GM04504 (cell line): ENCODE results near the gene DUSP5.

Source experiments
- DNase-seq: peaks from one replicate; pipeline ENCODE4 v3.0.0-alpha.2; 2012; ENCODE audit warnings: low read depth

Gene DUSP5

DNA sequence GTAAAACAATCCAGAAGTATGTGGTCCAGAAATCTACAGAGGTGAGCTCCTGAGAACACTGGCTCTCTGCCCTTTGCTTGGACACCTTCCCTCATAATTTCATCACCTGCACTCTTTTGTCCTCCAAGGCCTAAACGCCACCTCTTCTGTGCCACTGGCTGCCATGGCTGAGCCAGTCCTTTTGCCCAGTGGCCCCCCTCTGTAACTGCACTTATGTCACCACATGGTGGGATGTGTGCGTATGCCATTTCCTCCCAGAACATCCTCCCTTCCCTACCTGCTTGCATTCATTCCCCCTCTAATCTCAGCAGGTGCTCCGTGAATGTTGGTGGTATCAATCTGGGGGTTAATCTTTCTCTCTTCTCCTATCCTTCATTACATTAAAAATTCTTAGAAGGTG lies 17.3 kb upstream of the DUSP5 start:
- DNase-seq, result no peak

GRCh38 chr10:110481919-110482318 lies 15.8 kb upstream of the DUSP5 start:
- no peak for DNase-seq

DNA sequence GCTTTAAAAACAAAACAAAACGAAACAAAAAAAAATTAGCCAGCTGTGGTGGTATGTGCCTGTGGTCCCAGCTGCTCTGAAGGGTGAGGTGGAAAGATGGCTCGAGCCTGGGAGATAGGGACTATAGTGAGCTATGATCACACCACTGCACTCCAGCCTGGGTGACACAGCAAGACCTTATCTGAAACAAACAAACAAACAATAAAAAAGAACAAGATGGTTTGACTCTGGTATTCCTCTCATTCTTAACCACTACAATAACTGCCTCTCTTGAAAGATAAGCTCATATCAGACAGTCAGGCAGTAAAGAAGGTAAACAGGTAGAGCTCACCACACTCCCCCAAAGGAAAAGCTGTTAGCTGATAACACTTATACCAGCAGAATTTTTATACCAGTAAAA lies 14.1 kb upstream of the DUSP5 start:
- DNase-seq, result no peak

DNA sequence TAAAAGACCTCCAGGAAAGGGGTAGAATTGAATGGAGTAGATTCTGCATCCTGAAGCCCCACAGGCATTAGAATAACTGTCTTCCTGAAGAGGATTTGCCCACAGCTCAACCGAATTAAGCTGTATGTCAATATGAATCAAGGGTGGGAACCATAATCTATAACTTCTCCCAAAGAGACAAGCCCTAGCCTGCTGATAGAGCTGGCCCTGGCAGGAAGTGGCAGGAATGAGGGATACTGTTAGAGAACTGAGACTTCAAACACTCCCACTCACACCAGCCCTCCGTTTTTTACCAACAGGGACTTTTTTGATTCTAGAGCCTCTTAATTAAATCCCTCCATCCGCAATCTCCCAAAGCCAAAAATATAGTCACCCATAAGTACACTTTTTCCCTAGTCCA lies 12.2 kb upstream of the DUSP5 start:
- DNase-seq, result no peak

DNA sequence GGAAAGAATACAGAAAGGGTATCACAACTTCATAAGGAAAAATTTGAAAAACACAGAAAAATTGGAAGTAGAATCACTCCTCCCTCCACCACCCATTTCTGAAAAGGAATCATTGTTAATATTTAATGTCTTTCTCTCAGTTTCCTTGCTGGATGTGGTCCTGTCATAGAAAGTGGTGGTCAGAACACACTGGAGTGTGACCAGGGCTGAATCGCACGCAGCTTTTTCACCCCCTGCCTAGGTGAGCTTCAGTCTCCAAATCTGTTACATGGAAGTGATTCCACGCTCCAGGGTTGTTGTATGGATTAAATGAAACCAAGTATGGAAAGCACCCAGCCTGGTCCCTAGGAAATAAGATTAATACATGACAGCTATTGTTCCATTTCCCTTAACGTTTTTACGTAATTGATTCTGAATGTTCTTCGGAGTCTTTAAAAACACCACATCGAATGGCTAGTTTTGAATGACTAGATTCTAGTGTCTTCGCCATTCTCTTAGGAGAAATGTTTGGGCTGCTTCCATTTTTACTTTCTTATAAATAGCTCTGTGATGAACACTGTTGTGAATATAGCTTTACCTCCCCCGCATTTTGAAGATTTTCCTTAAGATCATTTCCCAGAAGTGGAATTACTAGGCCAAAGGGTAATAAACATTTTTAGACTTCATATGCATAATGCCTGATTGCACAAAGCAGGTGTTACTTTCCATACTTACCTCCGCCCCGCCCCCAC lies 10.9 kb upstream of the DUSP5 start:
- no peak for DNase-seq

DNA sequence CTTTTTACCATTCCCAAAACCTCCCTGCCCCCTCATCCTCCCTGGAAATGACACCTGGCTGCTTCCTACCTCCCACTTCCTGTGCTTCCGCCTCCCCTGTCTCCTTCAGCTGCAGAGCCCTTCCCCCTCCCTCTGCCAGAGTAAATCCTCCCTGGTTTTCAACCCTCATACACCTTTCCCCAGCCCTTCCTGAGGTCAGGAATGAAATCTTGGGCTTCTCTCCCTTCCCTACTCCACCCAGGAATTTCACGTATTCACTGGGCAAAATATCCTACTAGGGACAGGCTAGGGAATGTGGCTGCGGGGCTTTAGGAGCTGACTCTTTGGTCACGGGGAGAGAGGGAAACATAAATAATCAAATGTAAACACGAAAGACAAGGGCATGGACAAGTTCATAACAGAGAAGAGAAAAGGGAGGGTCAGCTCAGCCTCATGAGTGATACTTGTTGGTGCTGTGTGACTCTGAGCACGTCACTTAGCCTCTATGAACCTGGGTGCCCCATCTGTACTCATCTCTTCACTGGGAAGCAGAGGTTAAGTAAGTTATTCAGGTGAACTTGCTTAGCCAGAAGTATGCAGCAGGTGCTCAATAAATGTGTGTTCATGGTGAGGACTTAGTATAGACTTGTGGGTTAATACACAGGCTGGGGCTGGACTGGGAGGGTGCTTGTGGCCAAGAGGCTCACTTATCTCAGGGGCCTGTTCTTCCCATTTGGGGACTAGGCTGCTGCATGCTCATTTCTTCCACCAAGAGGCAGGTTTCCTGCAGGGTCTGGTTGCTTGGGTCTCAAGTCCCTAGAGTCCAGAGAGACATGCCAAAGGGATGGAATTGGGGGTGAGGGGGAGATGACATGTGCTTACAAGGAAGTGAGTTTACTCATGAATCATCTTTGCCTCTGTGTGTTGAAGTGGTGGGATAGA lies 10.0 kb upstream of the DUSP5 start:
- no peak for DNase-seq

DNA sequence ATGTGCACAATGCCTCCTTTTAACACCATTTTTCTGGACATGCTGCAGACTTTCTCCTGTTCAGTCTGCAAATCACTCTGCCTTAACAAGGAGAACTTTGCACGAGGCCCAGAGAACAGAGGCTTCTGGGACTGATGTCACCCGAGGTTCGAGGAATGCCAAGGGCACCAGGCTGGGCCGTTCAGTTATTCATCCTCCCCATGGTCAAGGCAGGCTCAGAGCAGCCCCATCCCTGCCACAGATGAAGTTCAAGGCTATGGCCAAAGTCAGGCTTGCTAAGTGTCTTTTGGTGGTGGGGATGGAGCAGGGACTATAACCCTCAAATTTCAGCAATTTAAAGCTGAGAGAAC lies 9.4 kb upstream of the DUSP5 start:
- no peak for DNase-seq

- DNase-seq, result no peak
Observed at GRCh38 chr10:110488940-110489339, 8.8 kb upstream of the DUSP5 start.

GRCh38 chr10:110490640-110491039 lies 7.1 kb upstream of the DUSP5 start:
- no peak for DNase-seq

DNA sequence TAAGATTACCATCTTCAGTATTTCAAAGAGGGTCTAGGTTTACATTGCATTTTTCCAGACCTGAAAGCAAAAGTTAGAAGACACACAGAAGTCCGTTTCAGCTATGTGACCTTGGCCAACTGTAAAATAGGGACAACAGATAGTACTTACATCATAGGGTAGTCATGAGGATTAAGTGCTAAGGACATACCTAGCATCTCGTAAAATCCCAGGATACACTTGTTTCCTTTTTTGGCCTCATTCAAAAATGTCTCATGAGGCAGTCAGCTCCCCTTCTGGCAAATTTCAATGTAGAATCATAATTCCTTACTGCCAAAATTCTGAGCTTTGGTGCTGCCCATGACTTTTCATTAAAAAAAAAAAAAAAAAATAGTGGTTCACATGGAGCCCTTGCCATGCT lies 6.4 kb upstream of the DUSP5 start:
- no peak for DNase-seq

DNA sequence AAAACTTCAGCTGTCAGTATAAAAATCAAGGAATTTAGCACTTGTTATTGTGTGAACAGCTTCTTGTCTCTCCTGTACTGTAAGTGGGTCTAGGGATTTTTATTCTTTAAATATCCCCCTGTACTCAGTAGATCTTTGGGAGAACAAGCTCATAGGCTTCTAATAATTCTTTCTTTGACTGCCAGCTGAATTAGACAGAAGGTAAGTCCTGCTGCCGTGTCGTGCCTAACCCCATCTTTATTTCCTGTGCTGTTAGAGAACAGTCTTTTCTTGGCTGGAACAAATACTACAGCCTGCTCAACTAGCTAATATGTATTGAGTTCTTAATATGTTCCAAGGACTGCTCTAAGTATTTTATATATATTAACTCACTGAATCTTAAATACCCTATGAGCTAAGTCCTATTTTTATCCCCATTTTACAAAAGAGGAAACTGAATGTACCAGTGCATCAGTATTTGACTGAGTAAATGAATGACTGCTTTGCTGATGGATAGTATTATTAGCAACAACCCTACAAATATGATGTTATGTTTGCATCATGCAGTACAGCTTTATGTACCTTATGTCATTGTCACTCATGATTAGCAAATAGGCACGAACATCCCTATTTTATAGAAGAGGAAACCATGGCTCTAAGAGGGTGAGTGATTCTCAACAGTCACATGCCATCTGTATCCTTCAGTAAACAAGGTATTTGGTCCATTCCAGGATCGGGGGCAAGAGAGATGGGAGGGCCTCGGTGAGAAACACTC lies 5.5 kb upstream of the DUSP5 start:
- no peak for DNase-seq

GRCh38 chr10:110493832-110494426 lies 3.8 kb upstream of the DUSP5 start:
- no peak for DNase-seq

GRCh38 chr10:110494532-110494931 lies 3.2 kb upstream of the DUSP5 start:
- DNase-seq, result no peak

DNA sequence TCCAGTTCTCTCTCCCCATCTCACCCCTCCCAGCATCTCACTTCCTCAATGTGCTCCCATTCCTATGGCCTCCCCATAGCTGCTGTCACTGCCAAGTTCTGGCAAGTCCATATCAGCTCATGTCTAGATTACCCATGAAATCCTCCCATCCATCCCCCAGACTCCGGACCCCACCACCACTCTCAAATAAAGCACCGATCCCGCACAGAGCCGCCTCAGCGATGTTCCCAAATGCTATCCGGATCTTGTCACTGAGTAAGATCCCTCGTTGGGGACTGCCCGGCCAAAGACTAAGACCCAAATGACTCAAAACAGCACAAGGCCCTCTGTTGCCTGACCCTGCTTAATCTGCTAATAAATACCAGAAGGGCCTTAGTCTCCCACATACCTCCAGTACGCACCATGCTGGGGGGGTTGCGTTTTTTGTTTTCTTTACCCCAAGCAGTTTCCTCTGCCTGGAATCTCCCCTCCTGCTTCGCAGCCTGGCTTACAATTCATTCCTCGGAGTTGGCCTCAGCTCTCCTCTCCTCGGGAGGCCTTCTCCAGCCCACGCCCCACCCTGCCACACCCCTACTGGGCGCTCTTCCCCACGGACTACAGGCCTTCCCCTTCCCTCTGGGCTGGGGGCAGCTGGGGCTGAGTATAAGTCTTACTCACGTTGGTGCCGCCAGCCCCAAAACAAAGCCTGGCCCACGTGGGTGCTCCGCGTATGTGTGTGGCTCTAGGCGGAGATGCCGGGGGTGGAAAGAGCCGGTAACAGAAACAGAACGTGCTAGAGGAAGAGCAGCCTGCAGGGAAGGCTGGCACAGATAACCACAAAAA lies 1.8 kb upstream of the DUSP5 start:
- DNase-seq, result no peak

DNA sequence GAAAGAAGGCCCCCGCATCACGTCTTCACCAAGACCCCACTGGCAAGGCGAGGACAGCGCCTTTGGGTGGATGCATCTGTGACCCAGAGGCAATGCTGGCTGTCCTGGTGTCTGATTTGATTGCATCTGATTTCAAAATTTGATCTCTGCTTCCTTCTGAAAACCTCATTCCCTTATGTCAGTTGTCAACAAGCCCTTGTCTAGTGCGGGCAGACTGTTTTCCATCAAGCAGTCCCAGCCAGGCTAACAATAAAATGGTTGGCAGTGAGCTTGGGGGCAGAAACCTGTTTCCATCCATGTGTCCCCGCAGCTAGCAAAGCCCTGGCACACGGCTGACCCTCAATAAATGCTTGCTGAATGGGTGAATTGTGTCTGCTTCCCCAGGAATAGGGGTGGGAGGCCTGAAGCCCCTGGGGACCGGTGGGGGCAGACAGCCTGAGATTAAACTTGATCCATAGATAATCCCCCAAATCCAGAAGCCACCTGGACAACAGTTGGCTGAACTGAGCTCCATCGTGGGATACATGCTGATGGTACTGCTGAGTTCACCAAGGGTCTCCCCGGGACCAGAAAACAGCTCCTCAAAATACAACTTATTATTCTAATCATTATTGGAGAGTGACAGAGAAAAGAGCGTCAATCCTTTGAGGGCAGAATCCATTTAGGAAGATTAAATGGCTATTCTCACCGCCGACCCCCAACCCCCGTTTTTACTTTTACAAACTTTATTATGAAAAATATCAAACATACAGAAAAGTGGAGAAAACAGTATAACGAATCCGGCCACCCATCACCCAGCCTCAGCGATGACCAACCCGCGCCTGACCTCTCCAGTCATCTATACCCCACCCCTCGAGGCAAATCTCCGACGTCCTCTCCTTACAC lies 912 bp upstream of the DUSP5 start:
- DNase-seq, result no peak

GRCh38 chr10:110498087-110498981 lies 627 bp downstream of the DUSP5 start:
- no peak for DNase-seq

GRCh38 chr10:110498982-110499795 lies 1.5 kb downstream of the DUSP5 start:
- DNase-seq, result peak; percentile 54

- DNase-seq, result no peak
Observed at GRCh38 chr10:110499796-110500514, 2.2 kb downstream of the DUSP5 start.
